ENCODE results near the gene DTX1. TPM values are rescaled to one million over a fixed set of nuclear protein-coding genes. Genes with fewer than 3 reads are reported as not detected.

DTX1 gene
- total RNA-seq, 1 experiment from 2014 or later, result 3.0 TPM

DNA sequence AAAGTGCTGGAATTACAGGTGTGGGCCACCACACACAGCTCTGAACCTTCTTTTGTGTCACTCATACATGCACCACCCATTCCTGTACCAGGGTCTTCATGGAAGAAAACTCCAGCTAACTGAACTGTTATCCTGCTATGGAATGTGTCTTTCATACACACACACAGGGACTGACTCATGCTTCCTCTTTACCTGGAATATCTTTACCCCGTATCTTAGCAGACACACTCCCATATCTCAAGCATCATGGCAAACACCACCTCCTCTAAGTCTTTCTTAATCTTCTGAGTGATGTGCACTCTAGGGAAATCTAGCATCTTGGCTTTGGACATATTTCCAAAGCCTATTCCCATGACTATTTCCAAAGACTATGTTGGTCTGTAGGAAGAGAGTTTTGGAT lies 35.0 kb upstream of the DTX1 start:
- no peaks in the 10 kb centered on the region for H3K9me3 ChIP-seq (ENCODE audit: control insufficient read depth, low read depth, low read length)
- H3K4me1 ChIP-seq (ENCODE audit: insufficient read depth, low read length), result no peaks in the 10 kb centered on the region
- no peak overlapping the region for H3K4ac ChIP-seq (ENCODE audit: low read depth, low read length)
- Mint-ChIP-seq H3K9me3 (peaks cover 4 to 5% of the 10 kb centered on the region in 2 experiments), H3K4me1 (peaks cover 2 to 6% of the 10 kb centered on the region in 2 experiments; a peak in 2 of 4 replicates), H3K4me3 (no peak overlapping the region), H3K27ac (no peak overlapping the region), H3K27me3 (ENCODE audit: low read depth) (peaks cover 7% of the 10 kb centered on the region; the same call in 1 of the 2 replicates), H3K36me3 (ENCODE audit: insufficient read depth in 1 of 3, low read depth in 3 of 3) (0 out of 7 replicates have a peak, but pooled peaks cover 0 to under 1% (median 0%) of the 10 kb centered on the region in 3 experiments)
- TF ChIP-seq, protein P1, sequence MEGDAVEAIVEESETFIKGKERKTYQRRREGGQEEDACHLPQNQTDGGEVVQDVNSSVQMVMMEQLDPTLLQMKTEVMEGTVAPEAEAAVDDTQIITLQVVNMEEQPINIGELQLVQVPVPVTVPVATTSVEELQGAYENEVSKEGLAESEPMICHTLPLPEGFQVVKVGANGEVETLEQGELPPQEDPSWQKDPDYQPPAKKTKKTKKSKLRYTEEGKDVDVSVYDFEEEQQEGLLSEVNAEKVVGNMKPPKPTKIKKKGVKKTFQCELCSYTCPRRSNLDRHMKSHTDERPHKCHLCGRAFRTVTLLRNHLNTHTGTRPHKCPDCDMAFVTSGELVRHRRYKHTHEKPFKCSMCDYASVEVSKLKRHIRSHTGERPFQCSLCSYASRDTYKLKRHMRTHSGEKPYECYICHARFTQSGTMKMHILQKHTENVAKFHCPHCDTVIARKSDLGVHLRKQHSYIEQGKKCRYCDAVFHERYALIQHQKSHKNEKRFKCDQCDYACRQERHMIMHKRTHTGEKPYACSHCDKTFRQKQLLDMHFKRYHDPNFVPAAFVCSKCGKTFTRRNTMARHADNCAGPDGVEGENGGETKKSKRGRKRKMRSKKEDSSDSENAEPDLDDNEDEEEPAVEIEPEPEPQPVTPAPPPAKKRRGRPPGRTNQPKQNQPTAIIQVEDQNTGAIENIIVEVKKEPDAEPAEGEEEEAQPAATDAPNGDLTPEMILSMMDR (conservative IDR thresholded peaks at IDR 0.05), result no peak
- no peak overlapping the region for H3K9ac ChIP-seq (ENCODE audit: extremely low read depth, insufficient read length, low read length)
- DNase-seq, result no peak
- H2BK120ac ChIP-seq (ENCODE audit: low read depth, low read length, poor library complexity, severe bottlenecking), result no peak overlapping the region
- no peak overlapping the region for H3K14ac ChIP-seq (ENCODE audit: insufficient read depth, low read length)
- H3K56ac ChIP-seq (ENCODE audit: insufficient read length, low read depth, low read length), result no peak overlapping the region
- no peak overlapping the region for H2AK5ac ChIP-seq (ENCODE audit: insufficient read length, low read length)
- no peaks in the 10 kb centered on the region for H3K23me2 ChIP-seq (ENCODE audit: insufficient read length, low read depth, low read length, poor library complexity, severe bottlenecking)
- no peak overlapping the region for H2BK15ac ChIP-seq (ENCODE audit: low read depth, low read length)
- H3K79me2 ChIP-seq (ENCODE audit: insufficient read depth, low read length), result no peaks in the 10 kb centered on the region
- no peak overlapping the region for H2AFZ ChIP-seq (ENCODE audit: low read length)
- H4K8ac ChIP-seq (replicated peaks; ENCODE audit: insufficient read length, low read depth, low read length), result no peak overlapping the region
- no CpG with 5 or more reads among the region's 1 CpG for WGBS (ENCODE audit: extremely low coverage, insufficient read length, low lambda C conversion rate)
- no peak overlapping the region for H3K27ac ChIP-seq (ENCODE audit: insufficient read length, low read depth, low read length)
- H4K91ac ChIP-seq (ENCODE audit: insufficient read length, low read depth, low read length), result no peak overlapping the region
- no peaks in the 10 kb centered on the region for H3K79me1 ChIP-seq (ENCODE audit: insufficient read depth, low read depth, low read length, poor library complexity, severe bottlenecking)
- no peak overlapping the region for H3K23ac ChIP-seq (ENCODE audit: insufficient read length, low read depth, low read length)
- H2BK12ac ChIP-seq (ENCODE audit: insufficient read length, low read depth, low read length), result no peak overlapping the region
- H3K27me3 ChIP-seq (ENCODE audit: insufficient read depth, low read length), result no peaks in the 10 kb centered on the region
- H3K4me2 ChIP-seq (ENCODE audit: insufficient read depth, insufficient read length, low read length), result no peak overlapping the region
- H2BK20ac ChIP-seq (ENCODE audit: low read depth, low read length, poor library complexity, severe bottlenecking), result no peak overlapping the region
- H3T11ph ChIP-seq (ENCODE audit: low read length), result no peak overlapping the region
- no peak overlapping the region for H3K18ac ChIP-seq (ENCODE audit: insufficient read length, low read depth, low read length)
- no peak overlapping the region for H4K5ac ChIP-seq (ENCODE audit: insufficient read length, low read depth, low read length)
- H2BK5ac ChIP-seq (ENCODE audit: insufficient read length, low read length), result no peak overlapping the region
- no peaks in the 10 kb centered on the region for H4K20me1 ChIP-seq (ENCODE audit: control insufficient read depth, insufficient read depth, insufficient read length)

Data from H9 (cell line).